ENCODE results near the gene NUDT15.

DNA sequence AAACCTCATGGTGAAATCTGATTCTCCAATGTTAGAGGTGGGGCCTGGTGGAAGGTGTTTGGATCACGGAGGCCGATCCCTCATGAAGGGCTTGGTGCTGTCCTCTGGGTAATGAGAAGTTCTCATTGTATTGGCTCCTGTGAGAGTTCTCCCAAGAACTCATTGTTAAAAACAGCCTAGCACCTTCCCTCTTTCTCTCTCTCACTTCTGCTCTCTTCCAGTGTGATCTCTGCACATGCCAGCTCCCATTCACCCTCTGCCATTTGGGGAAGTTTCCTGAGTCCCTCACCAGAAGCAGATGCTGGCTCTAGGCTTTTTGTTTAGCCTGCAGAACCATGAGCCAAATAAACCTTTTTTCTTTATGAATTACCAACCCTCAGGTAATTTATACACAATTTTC is 33.3 kb upstream of the NUDT15 start:
- TF ChIP-seq ZNF501 (tag by site-specific recombination; IDR thresholded peaks at IDR 0.05), result no peak
- TF ChIP-seq CTCF (tag by site-specific recombination; IDR thresholded peaks at IDR 0.05), result no peak
- no peak for TF ChIP-seq RBAK (tag by site-specific recombination; IDR thresholded peaks at IDR 0.05)
- no peak for TF ChIP-seq ZNF792 (tag by site-specific recombination; IDR thresholded peaks at IDR 0.05)
- no peak for TF ChIP-seq KLF8 (tag by site-specific recombination; IDR thresholded peaks at IDR 0.05)
- TF ChIP-seq, protein P1, sequence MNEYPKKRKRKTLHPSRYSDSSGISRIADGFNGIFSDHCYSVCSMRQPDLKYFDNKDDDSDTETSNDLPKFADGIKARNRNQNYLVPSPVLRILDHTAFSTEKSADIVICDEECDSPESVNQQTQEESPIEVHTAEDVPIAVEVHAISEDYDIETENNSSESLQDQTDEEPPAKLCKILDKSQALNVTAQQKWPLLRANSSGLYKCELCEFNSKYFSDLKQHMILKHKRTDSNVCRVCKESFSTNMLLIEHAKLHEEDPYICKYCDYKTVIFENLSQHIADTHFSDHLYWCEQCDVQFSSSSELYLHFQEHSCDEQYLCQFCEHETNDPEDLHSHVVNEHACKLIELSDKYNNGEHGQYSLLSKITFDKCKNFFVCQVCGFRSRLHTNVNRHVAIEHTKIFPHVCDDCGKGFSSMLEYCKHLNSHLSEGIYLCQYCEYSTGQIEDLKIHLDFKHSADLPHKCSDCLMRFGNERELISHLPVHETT (tag by site-specific recombination; IDR thresholded peaks at IDR 0.05), result no peak
- TF ChIP-seq GLIS2 (tag by site-specific recombination; IDR thresholded peaks at IDR 0.05), result no peak
